HepG2 (cell line): ENCODE results near the gene TM2D3. TPM values are rescaled to one million over a fixed set of nuclear protein-coding genes. Genes with fewer than 3 reads are reported as not detected.

ENCODE experiments used
- ARNT2 ChIP-seq: sonication (generic); formaldehyde crosslinking; IDR thresholded peaks from 2 replicates; pipeline ENCODE4 v1.8.0; 2022; ENCODE audit warnings: mild to moderate bottlenecking, low read depth, missing genetic modification reagents, moderate library complexity
- HNF4A ChIP-seq: sonication (generic); formaldehyde crosslinking; IDR thresholded peaks from 2 replicates; pipeline ENCODE4 v1.4.0; 2020; ENCODE audit warnings: missing genetic modification reagents
- HOXA7 ChIP-seq: sonication (generic); formaldehyde crosslinking; IDR thresholded peaks from 2 replicates; pipeline ENCODE4 v1.8.1; 2022; ENCODE audit warnings: mild to moderate bottlenecking, missing genetic modification reagents, moderate library complexity
- KLF6 ChIP-seq: IDR thresholded peaks from 2 replicates; pipeline ENCODE4 v1.8.0; 2016; ENCODE audit warnings: missing biosample characterization, missing genetic modification reagents
- LBX2 ChIP-seq: sonication (generic); formaldehyde crosslinking; IDR thresholded peaks from 2 replicates; pipeline ENCODE4 v1.5.0; 2020; ENCODE audit warnings: missing genetic modification reagents, mild to moderate bottlenecking, borderline replicate concordance
- MBD4 ChIP-seq: IDR thresholded peaks from 2 replicates; pipeline ENCODE4 v1.6.1; 2012; ENCODE audit warnings: low read length, inconsistent platforms, borderline replicate concordance
- MTF2 ChIP-seq: sonication (generic); formaldehyde crosslinking; IDR thresholded peaks from 2 replicates; pipeline ENCODE4 v1.5.0; 2020; ENCODE audit warnings: missing genetic modification reagents, borderline replicate concordance
- NONO ChIP-seq, 2 experiments: fragments of 450-650 bp in 1 of 2; sonication (generic) in 1 of 2; formaldehyde crosslinking in 1 of 2; IDR thresholded peaks in 1 of 2; conservative IDR thresholded peaks in 1 of 2; 2 replicates each; pipeline versions ENCODE4 v1.6.1 to v1.8.0; 2017 to 2022; ENCODE audit warnings: mild to moderate bottlenecking in 1 of 2, missing genetic modification reagents in 1 of 2, moderate library complexity in 1 of 2
- ONECUT2 ChIP-seq: sonication (generic); formaldehyde crosslinking; IDR thresholded peaks from 2 replicates; pipeline ENCODE4 v1.4.0; 2020; ENCODE audit warnings: missing genetic modification reagents
- SAFB2 ChIP-seq: sonication (generic); formaldehyde crosslinking; IDR thresholded peaks from 2 replicates; pipeline ENCODE4 v1.5.1; 2020; ENCODE audit warnings: missing genetic modification reagents, low read depth, mild to moderate bottlenecking, borderline replicate concordance
- TBL1XR1 ChIP-seq: fragments of 150-350 bp; IDR thresholded peaks from 2 replicates; pipeline ENCODE4 v1.6.1; 2014; ENCODE audit warnings: borderline replicate concordance, low read length; ENCODE audit not compliant: partially characterized antibody
- TEAD3 ChIP-seq: optimal IDR thresholded peaks from 2 replicates; pipeline ENCODE3; 2016; ENCODE audit warnings: borderline replicate concordance
- ZBTB21 ChIP-seq: sonication (generic); formaldehyde crosslinking; IDR thresholded peaks from 2 replicates; pipeline ENCODE4 v1.4.0; 2020; ENCODE audit warnings: missing genetic modification reagents
- ZFP37 ChIP-seq: sonication (generic); formaldehyde crosslinking; IDR thresholded peaks from 2 replicates; pipeline ENCODE4 v1.4.0; 2020; ENCODE audit warnings: missing genetic modification reagents, borderline replicate concordance
- ZMYM4 ChIP-seq: sonication (generic); formaldehyde crosslinking; IDR thresholded peaks from 2 replicates; pipeline ENCODE4 v1.8.1; 2023; ENCODE audit warnings: mild to moderate bottlenecking, missing genetic modification reagents
- ZNF101 ChIP-seq: sonication (generic); formaldehyde crosslinking; IDR thresholded peaks from 2 replicates; pipeline ENCODE4 v1.4.0; 2020; ENCODE audit warnings: mild to moderate bottlenecking, low read depth, missing genetic modification reagents, borderline replicate concordance
- ZNF589 ChIP-seq: sonication (generic); formaldehyde crosslinking; conservative IDR thresholded peaks from 2 replicates; pipeline ENCODE4 v1.8.0; 2022; ENCODE audit warnings: mild to moderate bottlenecking, moderate library complexity, missing genetic modification reagents
- ZNF607 ChIP-seq: sonication (generic); formaldehyde crosslinking; IDR thresholded peaks from 2 replicates; pipeline ENCODE4 v1.5.1; 2020; ENCODE audit warnings: missing genetic modification reagents, mild to moderate bottlenecking, borderline replicate concordance
- ZNF772 ChIP-seq: sonication (generic); formaldehyde crosslinking; IDR thresholded peaks from 2 replicates; pipeline ENCODE4 v1.5.0; 2020; ENCODE audit warnings: mild to moderate bottlenecking, missing genetic modification reagents
- ZNF816 ChIP-seq: sonication (generic); formaldehyde crosslinking; IDR thresholded peaks from 2 replicates; pipeline ENCODE4 v1.8.0; 2022; ENCODE audit warnings: missing genetic modification reagents, mild to moderate bottlenecking, borderline replicate concordance
- ZNF841 ChIP-seq: sonication (generic); formaldehyde crosslinking; IDR thresholded peaks from 2 replicates; pipeline ENCODE4 v1.8.1; 2023; ENCODE audit warnings: missing genetic modification reagents, borderline replicate concordance
- polyA plus RNA-seq, 8 experiments: library from polyadenylated mRNA; depleted of rRNA in 3 of 8; stranded (reverse) in 7 of 8; unstranded in 1 of 8; fragments of >200 nt; fragmentation: Illumina TruSeq in 4 of 8; extraction: Trizol in 4 of 8; gene quantifications; 2 replicates each; pipeline versions ENCODE4 v1.2.1 to v1.2.3, GENCODE V29; 2011 to 2016; ENCODE audit warnings: low read depth in 4 of 8, missing spikeins in 1 of 8, mixed read lengths in 1 of 8; ENCODE audit not compliant: insufficient read depth in 1 of 8
- total RNA-seq, 5 experiments: library from RNA; depleted of rRNA; stranded (reverse); fragments of >200 nt; fragmentation: Illumina TruSeq; extraction: Trizol; gene quantifications; 2 replicates each; pipeline ENCODE4 v1.2.3, GENCODE V29; 2016; ENCODE audit warnings: low read depth in 1 of 5
- TF ChIP-seq, protein P1 (sequence below): sonication (generic); formaldehyde crosslinking; conservative IDR thresholded peaks from 2 replicates; pipeline ENCODE4 v1.8.1; 2023; ENCODE audit warnings: missing genetic modification reagents
- TF ChIP-seq, protein P2 (sequence below): sonication (generic); formaldehyde crosslinking; IDR thresholded peaks from 2 replicates; pipeline ENCODE4 v1.4.0; 2020; ENCODE audit warnings: missing genetic modification reagents
- TF ChIP-seq, protein P3 (sequence below): fragments of 450-650 bp; IDR thresholded peaks from 2 replicates; pipeline ENCODE4 v1.6.1; 2017

TM2D3 gene
- total and polyA plus RNA-seq, 2 of the 13 experiments (the other 11 are each of a cell fraction or from before 2014, with no cell fraction given) = 31.1 to 72.7 TPM

DNA sequence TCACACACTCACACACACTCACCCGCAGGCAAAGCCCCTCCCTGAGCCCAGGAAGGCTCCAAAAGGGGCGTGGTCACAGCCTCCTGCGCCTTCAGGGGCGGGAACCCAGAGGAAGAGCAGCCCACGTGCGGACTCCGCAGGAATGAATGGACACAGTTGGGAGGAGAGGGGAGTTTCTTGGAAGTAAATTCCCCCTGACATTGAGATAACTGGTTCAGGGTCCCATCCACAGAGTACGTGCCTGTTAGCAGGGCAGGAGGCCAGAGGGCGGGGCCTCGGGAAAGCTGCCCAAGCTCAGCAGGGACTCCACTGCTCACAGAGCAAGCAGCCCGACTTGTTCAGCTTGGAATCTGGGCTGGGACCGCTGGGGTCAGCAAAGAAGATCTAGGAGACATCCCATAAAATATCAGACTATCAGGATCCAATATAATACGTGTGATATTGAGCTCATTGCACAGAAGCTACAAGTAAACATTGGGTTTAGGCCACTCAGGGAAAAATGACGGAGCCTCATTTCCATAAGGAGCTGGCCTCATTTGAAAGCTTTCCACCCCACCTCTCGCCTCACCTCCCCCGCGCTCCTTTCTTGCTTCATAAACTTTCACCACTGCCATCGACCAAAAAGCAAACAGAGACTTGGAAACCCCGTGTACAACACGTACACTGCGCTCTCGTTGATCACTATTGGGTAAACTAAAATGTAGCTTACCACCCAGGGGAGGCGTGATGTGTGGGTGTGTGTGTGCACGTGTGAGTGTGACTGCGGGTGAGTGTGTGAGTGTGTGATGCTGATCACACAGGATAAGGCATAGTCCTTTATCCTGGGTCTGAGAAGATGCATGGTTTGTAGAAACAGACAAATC lies 36.0 kb downstream of the TM2D3 start (continued):
- TF ChIP-seq MBD4 = no peak
- no peak for TF ChIP-seq ZNF841 (CRISPR knock-in tag)
- 0 out of 2 replicates have a peak, but pooled peaks have one; percentile 22 for TF ChIP-seq ZNF589 (CRISPR knock-in tag)
- peak; percentile 10; the same call in 1 of the 2 replicates for TF ChIP-seq HNF4A (CRISPR knock-in tag)
- TF ChIP-seq ZFP37 = peak; percentile 77; the same call in 1 of the 2 replicates
- TF ChIP-seq ZBTB21 = no peak
- peak; percentile 65 for TF ChIP-seq SAFB2 (CRISPR knock-in tag)
- TF ChIP-seq, protein P1, sequence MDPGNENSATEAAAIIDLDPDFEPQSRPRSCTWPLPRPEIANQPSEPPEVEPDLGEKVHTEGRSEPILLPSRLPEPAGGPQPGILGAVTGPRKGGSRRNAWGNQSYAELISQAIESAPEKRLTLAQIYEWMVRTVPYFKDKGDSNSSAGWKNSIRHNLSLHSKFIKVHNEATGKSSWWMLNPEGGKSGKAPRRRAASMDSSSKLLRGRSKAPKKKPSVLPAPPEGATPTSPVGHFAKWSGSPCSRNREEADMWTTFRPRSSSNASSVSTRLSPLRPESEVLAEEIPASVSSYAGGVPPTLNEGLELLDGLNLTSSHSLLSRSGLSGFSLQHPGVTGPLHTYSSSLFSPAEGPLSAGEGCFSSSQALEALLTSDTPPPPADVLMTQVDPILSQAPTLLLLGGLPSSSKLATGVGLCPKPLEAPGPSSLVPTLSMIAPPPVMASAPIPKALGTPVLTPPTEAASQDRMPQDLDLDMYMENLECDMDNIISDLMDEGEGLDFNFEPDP (CRISPR knock-in tag) = no peak
- TF ChIP-seq MTF2 = no peak
- peak; percentile 38; the same call in 1 of the 2 replicates for TF ChIP-seq ZMYM4 (CRISPR knock-in tag)
- no peak for TF ChIP-seq TBL1XR1
- peak; percentile 66 for TF ChIP-seq TEAD3
- TF ChIP-seq ARNT2 = peak; percentile 76; the same call in 1 of the 2 replicates
- TF ChIP-seq NONO (IDR thresholded peaks at IDR 0.05) = no peak
- TF ChIP-seq NONO (CRISPR knock-in tag; conservative IDR thresholded peaks at IDR 0.05) = peak; percentile 31; the same call in 1 of the 2 replicates
- no peak for TF ChIP-seq KLF6 (CRISPR knock-in tag)
- TF ChIP-seq ZNF772 (CRISPR knock-in tag) = peak; percentile 19; the same call in 1 of the 2 replicates
- TF ChIP-seq ZNF816 (CRISPR knock-in tag) = no peak; the same call in 1 of the 2 replicates
- TF ChIP-seq, protein P2, sequence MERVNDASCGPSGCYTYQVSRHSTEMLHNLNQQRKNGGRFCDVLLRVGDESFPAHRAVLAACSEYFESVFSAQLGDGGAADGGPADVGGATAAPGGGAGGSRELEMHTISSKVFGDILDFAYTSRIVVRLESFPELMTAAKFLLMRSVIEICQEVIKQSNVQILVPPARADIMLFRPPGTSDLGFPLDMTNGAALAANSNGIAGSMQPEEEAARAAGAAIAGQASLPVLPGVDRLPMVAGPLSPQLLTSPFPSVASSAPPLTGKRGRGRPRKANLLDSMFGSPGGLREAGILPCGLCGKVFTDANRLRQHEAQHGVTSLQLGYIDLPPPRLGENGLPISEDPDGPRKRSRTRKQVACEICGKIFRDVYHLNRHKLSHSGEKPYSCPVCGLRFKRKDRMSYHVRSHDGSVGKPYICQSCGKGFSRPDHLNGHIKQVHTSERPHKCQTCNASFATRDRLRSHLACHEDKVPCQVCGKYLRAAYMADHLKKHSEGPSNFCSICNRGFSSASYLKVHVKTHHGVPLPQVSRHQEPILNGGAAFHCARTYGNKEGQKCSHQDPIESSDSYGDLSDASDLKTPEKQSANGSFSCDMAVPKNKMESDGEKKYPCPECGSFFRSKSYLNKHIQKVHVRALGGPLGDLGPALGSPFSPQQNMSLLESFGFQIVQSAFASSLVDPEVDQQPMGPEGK (CRISPR knock-in tag) = no peak
- TF ChIP-seq ZNF101 (CRISPR knock-in tag) = no peak
- peak; percentile 74; the same call in 1 of the 2 replicates for TF ChIP-seq ONECUT2 (CRISPR knock-in tag)
- TF ChIP-seq ZNF607 = peak; percentile 80
- no peak for TF ChIP-seq LBX2
- TF ChIP-seq, protein P3, sequence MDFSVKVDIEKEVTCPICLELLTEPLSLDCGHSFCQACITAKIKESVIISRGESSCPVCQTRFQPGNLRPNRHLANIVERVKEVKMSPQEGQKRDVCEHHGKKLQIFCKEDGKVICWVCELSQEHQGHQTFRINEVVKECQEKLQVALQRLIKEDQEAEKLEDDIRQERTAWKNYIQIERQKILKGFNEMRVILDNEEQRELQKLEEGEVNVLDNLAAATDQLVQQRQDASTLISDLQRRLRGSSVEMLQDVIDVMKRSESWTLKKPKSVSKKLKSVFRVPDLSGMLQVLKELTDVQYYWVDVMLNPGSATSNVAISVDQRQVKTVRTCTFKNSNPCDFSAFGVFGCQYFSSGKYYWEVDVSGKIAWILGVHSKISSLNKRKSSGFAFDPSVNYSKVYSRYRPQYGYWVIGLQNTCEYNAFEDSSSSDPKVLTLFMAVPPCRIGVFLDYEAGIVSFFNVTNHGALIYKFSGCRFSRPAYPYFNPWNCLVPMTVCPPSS = no peak
- no peak for TF ChIP-seq HOXA7 (CRISPR knock-in tag)
